ENCODE data around the gene LRRC2.

DNA sequence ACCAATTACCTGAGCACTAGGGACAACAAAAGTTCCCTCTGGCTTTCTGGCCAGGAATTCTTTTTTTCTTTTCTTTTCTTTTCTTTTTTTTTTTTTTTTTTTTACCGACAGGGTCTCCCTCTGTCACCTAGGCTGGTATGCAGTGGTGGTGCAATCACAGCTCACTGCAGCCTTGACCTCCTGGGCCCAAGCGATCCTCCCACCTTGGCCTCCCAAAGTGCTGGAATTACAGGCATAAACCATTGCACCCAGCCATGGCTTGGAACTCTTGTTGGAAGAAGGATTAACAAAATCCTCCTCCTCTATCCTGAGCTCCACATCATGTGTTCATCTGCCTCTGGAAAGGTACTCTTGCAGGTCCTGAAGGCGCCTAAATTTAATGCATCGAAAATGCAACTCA is 98.5 kb downstream of the LRRC2 start:
- TF ChIP-seq, protein P1, sequence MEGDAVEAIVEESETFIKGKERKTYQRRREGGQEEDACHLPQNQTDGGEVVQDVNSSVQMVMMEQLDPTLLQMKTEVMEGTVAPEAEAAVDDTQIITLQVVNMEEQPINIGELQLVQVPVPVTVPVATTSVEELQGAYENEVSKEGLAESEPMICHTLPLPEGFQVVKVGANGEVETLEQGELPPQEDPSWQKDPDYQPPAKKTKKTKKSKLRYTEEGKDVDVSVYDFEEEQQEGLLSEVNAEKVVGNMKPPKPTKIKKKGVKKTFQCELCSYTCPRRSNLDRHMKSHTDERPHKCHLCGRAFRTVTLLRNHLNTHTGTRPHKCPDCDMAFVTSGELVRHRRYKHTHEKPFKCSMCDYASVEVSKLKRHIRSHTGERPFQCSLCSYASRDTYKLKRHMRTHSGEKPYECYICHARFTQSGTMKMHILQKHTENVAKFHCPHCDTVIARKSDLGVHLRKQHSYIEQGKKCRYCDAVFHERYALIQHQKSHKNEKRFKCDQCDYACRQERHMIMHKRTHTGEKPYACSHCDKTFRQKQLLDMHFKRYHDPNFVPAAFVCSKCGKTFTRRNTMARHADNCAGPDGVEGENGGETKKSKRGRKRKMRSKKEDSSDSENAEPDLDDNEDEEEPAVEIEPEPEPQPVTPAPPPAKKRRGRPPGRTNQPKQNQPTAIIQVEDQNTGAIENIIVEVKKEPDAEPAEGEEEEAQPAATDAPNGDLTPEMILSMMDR (IDR thresholded peaks at IDR 0.05; ENCODE audit: insufficient read depth, low read length): no peak
- TF ChIP-seq, protein P2, sequence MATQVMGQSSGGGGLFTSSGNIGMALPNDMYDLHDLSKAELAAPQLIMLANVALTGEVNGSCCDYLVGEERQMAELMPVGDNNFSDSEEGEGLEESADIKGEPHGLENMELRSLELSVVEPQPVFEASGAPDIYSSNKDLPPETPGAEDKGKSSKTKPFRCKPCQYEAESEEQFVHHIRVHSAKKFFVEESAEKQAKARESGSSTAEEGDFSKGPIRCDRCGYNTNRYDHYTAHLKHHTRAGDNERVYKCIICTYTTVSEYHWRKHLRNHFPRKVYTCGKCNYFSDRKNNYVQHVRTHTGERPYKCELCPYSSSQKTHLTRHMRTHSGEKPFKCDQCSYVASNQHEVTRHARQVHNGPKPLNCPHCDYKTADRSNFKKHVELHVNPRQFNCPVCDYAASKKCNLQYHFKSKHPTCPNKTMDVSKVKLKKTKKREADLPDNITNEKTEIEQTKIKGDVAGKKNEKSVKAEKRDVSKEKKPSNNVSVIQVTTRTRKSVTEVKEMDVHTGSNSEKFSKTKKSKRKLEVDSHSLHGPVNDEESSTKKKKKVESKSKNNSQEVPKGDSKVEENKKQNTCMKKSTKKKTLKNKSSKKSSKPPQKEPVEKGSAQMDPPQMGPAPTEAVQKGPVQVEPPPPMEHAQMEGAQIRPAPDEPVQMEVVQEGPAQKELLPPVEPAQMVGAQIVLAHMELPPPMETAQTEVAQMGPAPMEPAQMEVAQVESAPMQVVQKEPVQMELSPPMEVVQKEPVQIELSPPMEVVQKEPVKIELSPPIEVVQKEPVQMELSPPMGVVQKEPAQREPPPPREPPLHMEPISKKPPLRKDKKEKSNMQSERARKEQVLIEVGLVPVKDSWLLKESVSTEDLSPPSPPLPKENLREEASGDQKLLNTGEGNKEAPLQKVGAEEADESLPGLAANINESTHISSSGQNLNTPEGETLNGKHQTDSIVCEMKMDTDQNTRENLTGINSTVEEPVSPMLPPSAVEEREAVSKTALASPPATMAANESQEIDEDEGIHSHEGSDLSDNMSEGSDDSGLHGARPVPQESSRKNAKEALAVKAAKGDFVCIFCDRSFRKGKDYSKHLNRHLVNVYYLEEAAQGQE (IDR thresholded peaks at IDR 0.05; ENCODE audit: insufficient replicate concordance, low read depth): no peak
- no peak for TF ChIP-seq POLR2AphosphoS5 (IDR thresholded peaks at IDR 0.05; ENCODE audit: low read depth)

All from HL-60 (cell line).